ENCODE data around the gene JPT1. TPM values are rescaled to one million over a fixed set of nuclear protein-coding genes. Genes with fewer than 3 reads are reported as not detected.
A peak's percentile ranks its signal among the peaks of the same experiment; 100 is the strongest.

Gene JPT1
- total RNA-seq (2021) = 289 to 341 TPM (median 300 TPM) in 3 replicates
- percentile 96 among the genes with signal in this experiment for Bru-seq, nascent RNA
- long read RNA-seq, experiment 1, partial matches to known transcripts = 0 of 7 reads
- long read RNA-seq, experiment 1, other reads (novel, unspliced or antisense) = 7 of 7 reads
- long read RNA-seq, experiment 2, partial matches to known transcripts = 8 of 124 reads
- long read RNA-seq, experiment 2, other reads (novel, unspliced or antisense) = 116 of 124 reads
- long read RNA-seq, experiment 3, partial matches to known transcripts = 0 of 9 reads
- long read RNA-seq, experiment 3, other reads (novel, unspliced or antisense) = 9 of 9 reads

DNA sequence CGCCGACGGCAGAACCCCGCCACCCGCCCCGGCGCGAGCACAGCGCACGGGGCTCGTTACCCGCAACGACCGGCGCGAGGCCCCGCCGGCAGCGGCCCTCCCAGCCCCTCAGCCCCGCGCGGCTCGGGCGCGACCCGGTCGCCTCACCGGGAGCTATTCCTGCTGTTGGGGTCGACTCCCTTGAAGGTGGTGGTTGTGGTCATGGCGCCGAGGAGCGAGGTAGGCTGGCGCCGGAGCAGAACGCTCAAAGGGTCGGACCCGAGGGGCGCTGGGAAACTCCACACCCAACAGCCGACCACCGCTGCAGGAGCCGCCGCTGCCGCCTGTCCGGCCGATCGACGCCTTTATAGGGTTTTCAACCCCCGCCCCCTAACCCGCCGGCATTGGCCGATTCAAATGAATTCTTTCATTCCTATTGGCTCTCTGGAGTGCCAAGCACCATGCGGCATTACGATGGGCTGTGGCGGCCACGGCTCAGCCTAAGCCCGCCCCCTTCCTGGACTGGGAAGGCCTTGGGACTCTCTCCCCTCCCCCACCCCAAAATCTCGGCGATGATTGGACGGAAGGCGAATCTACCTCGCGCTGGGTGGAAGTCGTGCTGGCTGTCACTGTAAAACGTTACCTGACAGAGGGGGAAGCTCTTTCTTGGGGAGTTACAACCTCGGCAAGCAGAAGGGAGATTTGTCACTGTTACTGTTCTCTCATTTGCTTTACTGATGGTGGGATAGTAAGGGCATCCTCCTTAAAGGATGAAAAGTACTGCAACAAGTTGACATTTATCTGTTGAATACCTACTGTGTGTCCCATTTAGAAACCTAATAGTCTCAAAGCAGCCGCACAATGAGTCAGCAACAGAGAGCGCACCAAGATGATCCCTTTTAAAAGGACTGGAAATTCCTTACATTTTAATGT, at the start of gene JPT1:
TSS of gene JPT1 (minus strand) at position 318 of the 912 bp plus-strand sequence. CDS start at position 203, 115 bp downstream.
- ChIA-PET POLR2A (interaction anchor here (0.6 to 1.5 kb wide), 8 partner anchors 12 to 67 kb away, joined by 3 to 9 read pairs (median 4); partner anchors contain the start of genes NUP85 and SLC16A5), CTCF (interaction anchor here (0.5 to 2.3 kb wide), 10 partner anchors 17 to 770 kb away, joined by 3 to 18 read pairs (median 5); partner anchors contain the start of genes MIF4GD and NT5C)
- peak; percentile 99 for DNase-seq (ENCODE audit: low spot score)
- H3K27me3 Mint-ChIP-seq (ENCODE audit: low read depth) = peaks cover 3% of the 10 kb centered on the region; the same call in 1 of the 2 replicates
- peaks cover 10% of the 10 kb centered on the region for H3K36me3 Mint-ChIP-seq
- H3K27ac Mint-ChIP-seq = peak within 1 kb of the TSS; percentile 94
- peak within 1 kb of the TSS; percentile 97 for H3K4me3 Mint-ChIP-seq
- peak; percentile 96 for ATAC-seq
- H3K4me1 Mint-ChIP-seq = peaks cover 47% of the 10 kb centered on the region
- no peaks in the 10 kb centered on the region for H3K9me3 Mint-ChIP-seq
- TF ChIP-seq E2F5 (CRISPR knock-in tag; IDR thresholded peaks at IDR 0.05) (0 out of 2 replicates have a peak, but pooled peaks have one; percentile 57), ZSCAN18 (CRISPR knock-in tag; IDR thresholded peaks at IDR 0.05) (no peak), ERG (CRISPR knock-in tag; IDR thresholded peaks at IDR 0.05) (0 out of 2 replicates have a peak, but pooled peaks have one; percentile 52), NFE2L1 (CRISPR knock-in tag; IDR thresholded peaks at IDR 0.05) (0 out of 2 replicates have a peak, but pooled peaks have one; percentile 38), USF1 (CRISPR knock-in tag; IDR thresholded peaks at IDR 0.05) (peak; percentile 43; the same call in 1 of the 2 replicates), AFF4 (CRISPR knock-in tag; IDR thresholded peaks at IDR 0.05; ENCODE audit: borderline replicate concordance) (no peak), RELA (CRISPR knock-in tag; IDR thresholded peaks at IDR 0.05; ENCODE audit: borderline replicate concordance) (no peak), USF2 (CRISPR knock-in tag; IDR thresholded peaks at IDR 0.05) (no peak), CTCF (IDR thresholded peaks at IDR 0.05) (no peak), FOXP4 (CRISPR knock-in tag; IDR thresholded peaks at IDR 0.05) (0 out of 2 replicates have a peak, but pooled peaks have one; percentile 44), ZNF416 (CRISPR knock-in tag; IDR thresholded peaks at IDR 0.05) (peak; percentile 87; the same call in 1 of the 2 replicates), MXD4 (CRISPR knock-in tag; IDR thresholded peaks at IDR 0.05; ENCODE audit: borderline replicate concordance) (no peak), SMAD3 (CRISPR knock-in tag; IDR thresholded peaks at IDR 0.05; ENCODE audit: borderline replicate concordance) (no peak)
- TF ChIP-seq, protein P1, sequence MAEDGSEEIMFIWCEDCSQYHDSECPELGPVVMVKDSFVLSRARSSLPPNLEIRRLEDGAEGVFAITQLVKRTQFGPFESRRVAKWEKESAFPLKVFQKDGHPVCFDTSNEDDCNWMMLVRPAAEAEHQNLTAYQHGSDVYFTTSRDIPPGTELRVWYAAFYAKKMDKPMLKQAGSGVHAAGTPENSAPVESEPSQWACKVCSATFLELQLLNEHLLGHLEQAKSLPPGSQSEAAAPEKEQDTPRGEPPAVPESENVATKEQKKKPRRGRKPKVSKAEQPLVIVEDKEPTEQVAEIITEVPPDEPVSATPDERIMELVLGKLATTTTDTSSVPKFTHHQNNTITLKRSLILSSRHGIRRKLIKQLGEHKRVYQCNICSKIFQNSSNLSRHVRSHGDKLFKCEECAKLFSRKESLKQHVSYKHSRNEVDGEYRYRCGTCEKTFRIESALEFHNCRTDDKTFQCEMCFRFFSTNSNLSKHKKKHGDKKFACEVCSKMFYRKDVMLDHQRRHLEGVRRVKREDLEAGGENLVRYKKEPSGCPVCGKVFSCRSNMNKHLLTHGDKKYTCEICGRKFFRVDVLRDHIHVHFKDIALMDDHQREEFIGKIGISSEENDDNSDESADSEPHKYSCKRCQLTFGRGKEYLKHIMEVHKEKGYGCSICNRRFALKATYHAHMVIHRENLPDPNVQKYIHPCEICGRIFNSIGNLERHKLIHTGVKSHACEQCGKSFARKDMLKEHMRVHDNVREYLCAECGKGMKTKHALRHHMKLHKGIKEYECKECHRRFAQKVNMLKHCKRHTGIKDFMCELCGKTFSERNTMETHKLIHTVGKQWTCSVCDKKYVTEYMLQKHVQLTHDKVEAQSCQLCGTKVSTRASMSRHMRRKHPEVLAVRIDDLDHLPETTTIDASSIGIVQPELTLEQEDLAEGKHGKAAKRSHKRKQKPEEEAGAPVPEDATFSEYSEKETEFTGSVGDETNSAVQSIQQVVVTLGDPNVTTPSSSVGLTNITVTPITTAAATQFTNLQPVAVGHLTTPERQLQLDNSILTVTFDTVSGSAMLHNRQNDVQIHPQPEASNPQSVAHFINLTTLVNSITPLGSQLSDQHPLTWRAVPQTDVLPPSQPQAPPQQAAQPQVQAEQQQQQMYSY (CRISPR knock-in tag; IDR thresholded peaks at IDR 0.05) = no peak
